C4-2B (cell line): ENCODE data around the gene DPF3.

Experiments used
- CTCF ChIP-seq: fragments of 450-650 bp; conservative IDR thresholded peaks from 2 replicates; pipeline ENCODE4 v1.5.1; 2017; ENCODE audit warnings: mild to moderate bottlenecking
- ZFX ChIP-seq: fragments of 450-650 bp; IDR thresholded peaks from 2 replicates; pipeline ENCODE4 v1.6.1; 2017

GRCh38 chr14:72888636-72889201, 5.2 kb downstream of the DPF3 start:
- TF ChIP-seq CTCF (no peak), ZFX (no peak)
